SK-N-SH treated with all-trans-retinoic acid at 6 μM for 48 hours (cell line): Measurements from ENCODE around the gene RABEPK.

Experiments
- ATAC-seq: fragments of 200-7000 bp; cut with Tn5 transposase; 3 replicates; pipeline ENCODE4 v1.9.1; 2020; ENCODE audit warnings: mild to moderate bottlenecking, moderate library complexity
- ARNTL ChIP-seq: fragments of 450-650 bp; formaldehyde crosslinking; IDR thresholded peaks from 2 replicates; pipeline ENCODE4 v1.5.0; 2020; ENCODE audit warnings: low read depth, mild to moderate bottlenecking, moderate library complexity, borderline replicate concordance
- BACH2 ChIP-seq: fragments of 250-450 bp; sonication (Bioruptor Pico); IDR thresholded peaks from 2 replicates; pipeline ENCODE4 v1.9.0; 2021; ENCODE audit warnings: mild to moderate bottlenecking, borderline replicate concordance
- CSDC2 ChIP-seq: fragments of 250-450 bp; sonication (Bioruptor Pico); IDR thresholded peaks from 2 replicates; pipeline ENCODE4 v1.5.0; 2020; ENCODE audit warnings: mild to moderate bottlenecking, moderate library complexity
- ESRRG ChIP-seq: fragments of 250-450 bp; sonication (Bioruptor Pico); IDR thresholded peaks from 2 replicates; pipeline ENCODE4 v1.6.1; 2021; ENCODE audit warnings: mild to moderate bottlenecking
- GLIS3 ChIP-seq: fragments of 250-450 bp; sonication (Bioruptor Pico); IDR thresholded peaks from 2 replicates; pipeline ENCODE4 v1.5.0; 2020; ENCODE audit warnings: mild to moderate bottlenecking, moderate library complexity
- ISL1 ChIP-seq: fragments of 250-450 bp; sonication (Bioruptor Pico); IDR thresholded peaks from 2 replicates; pipeline ENCODE4 v2.1.2; 2022; ENCODE audit warnings: mild to moderate bottlenecking, moderate library complexity
- OSR1 ChIP-seq: fragments of 250-450 bp; sonication (Bioruptor Pico); IDR thresholded peaks from 2 replicates; pipeline ENCODE4 v1.8.0; 2022; ENCODE audit warnings: moderate library complexity, mild to moderate bottlenecking, inconsistent platforms
- PPARA ChIP-seq: fragments of 250-450 bp; sonication (Bioruptor Pico); IDR thresholded peaks from 2 replicates; pipeline ENCODE4 v1.5.0; 2020; ENCODE audit warnings: mild to moderate bottlenecking, borderline replicate concordance
- RARB ChIP-seq: fragments of 250-450 bp; sonication (Bioruptor Pico); IDR thresholded peaks from 2 replicates; pipeline ENCODE4 v1.8.0; 2021; ENCODE audit warnings: mild to moderate bottlenecking, moderate library complexity
- SNAI2 ChIP-seq: fragments of 250-450 bp; sonication (Bioruptor Pico); IDR thresholded peaks from 2 replicates; pipeline ENCODE4 v1.5.0; 2020; ENCODE audit warnings: mild to moderate bottlenecking, moderate library complexity
- TCF4 ChIP-seq: fragments of 250-450 bp; sonication (Bioruptor Pico); IDR thresholded peaks from 2 replicates; pipeline ENCODE4 v1.8.0; 2021; ENCODE audit warnings: mild to moderate bottlenecking, moderate library complexity, borderline replicate concordance
- TOX ChIP-seq: fragments of 250-450 bp; sonication (Bioruptor Pico); IDR thresholded peaks from 2 replicates; pipeline ENCODE4 v1.8.0; 2021; ENCODE audit warnings: mild to moderate bottlenecking, moderate library complexity, borderline replicate concordance
- ZC3H10 ChIP-seq: fragments of 250-450 bp; sonication (Bioruptor Pico); IDR thresholded peaks from 2 replicates; pipeline ENCODE4 v1.5.1; 2021; ENCODE audit warnings: mild to moderate bottlenecking, moderate library complexity
- ZFP3 ChIP-seq: fragments of 250-450 bp; sonication (Bioruptor Pico); IDR thresholded peaks from 2 replicates; pipeline ENCODE4 v1.5.0; 2020; ENCODE audit warnings: mild to moderate bottlenecking, moderate library complexity
- ZFP30 ChIP-seq: fragments of 450-650 bp; formaldehyde crosslinking; IDR thresholded peaks from 2 replicates; pipeline ENCODE4 v1.5.0; 2022; ENCODE audit warnings: mild to moderate bottlenecking, moderate library complexity
- ZNF565 ChIP-seq: fragments of 450-650 bp; formaldehyde crosslinking; conservative IDR thresholded peaks from 2 replicates; pipeline ENCODE4 v1.5.0; 2020; ENCODE audit warnings: low read depth, mild to moderate bottlenecking, moderate library complexity
- ZNF70 ChIP-seq: fragments of 450-650 bp; formaldehyde crosslinking; IDR thresholded peaks from 2 replicates; pipeline ENCODE4 v1.5.0; 2020; ENCODE audit warnings: mild to moderate bottlenecking, moderate library complexity
- ZNF8 ChIP-seq: fragments of 450-650 bp; formaldehyde crosslinking; IDR thresholded peaks from 2 replicates; pipeline ENCODE4 v1.5.0; 2020; ENCODE audit warnings: mild to moderate bottlenecking, moderate library complexity
- TF ChIP-seq, protein P1 (sequence below): fragments of 250-450 bp; sonication (Bioruptor Pico); IDR thresholded peaks from 2 replicates; pipeline ENCODE4 v1.5.1; 2021; ENCODE audit warnings: mild to moderate bottlenecking, moderate library complexity
- TF ChIP-seq, protein P2 (sequence below): fragments of 250-450 bp; sonication (Bioruptor Pico); IDR thresholded peaks from 2 replicates; pipeline ENCODE4 v1.8.0; 2021; ENCODE audit warnings: low read depth, mild to moderate bottlenecking, moderate library complexity, borderline replicate concordance
- TF ChIP-seq, protein P3 (sequence below): fragments of 250-450 bp; sonication (Bioruptor Pico); IDR thresholded peaks from 2 replicates; pipeline ENCODE4 v1.8.0; 2020; ENCODE audit warnings: mild to moderate bottlenecking, moderate library complexity, borderline replicate concordance
- TF ChIP-seq, protein P4 (sequence below): fragments of 250-450 bp; sonication (Bioruptor Pico); IDR thresholded peaks from 2 replicates; pipeline ENCODE4 v1.5.1; 2020; ENCODE audit warnings: low read depth, mild to moderate bottlenecking, moderate library complexity

RABEPK gene

DNA sequence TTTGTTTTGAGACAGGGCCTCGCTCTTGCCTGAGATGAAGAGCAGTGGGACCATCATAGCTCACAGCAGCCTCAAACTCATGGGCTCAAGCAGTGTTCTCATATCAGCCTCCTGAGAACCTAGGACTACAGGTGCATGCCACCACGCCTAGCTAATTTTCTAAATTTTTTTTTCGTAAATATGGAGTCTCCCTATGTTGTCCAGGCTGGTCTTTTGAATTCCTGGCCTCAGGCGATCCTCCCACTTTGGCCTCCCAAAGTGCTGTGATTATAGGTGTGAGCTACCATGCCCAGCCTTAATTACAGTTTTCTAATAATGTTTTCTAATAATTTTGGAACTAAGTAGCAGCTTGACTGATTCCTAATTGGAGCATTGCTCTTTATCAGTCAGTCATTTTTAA is 76.4 kb downstream of the RABEPK start:
- ATAC-seq, result no peak
- TF ChIP-seq GLIS3 (CRISPR knock-in tag) (no peak), TCF4 (CRISPR knock-in tag) (no peak), ZNF70 (no peak), ISL1 (CRISPR knock-in tag) (no peak), ESRRG (CRISPR knock-in tag) (no peak), RARB (no peak), ZC3H10 (no peak), ZNF8 (CRISPR knock-in tag) (no peak), PPARA (no peak), ZNF565 (CRISPR knock-in tag) (no peak), ZFP3 (CRISPR knock-in tag) (no peak), OSR1 (CRISPR knock-in tag) (no peak), CSDC2 (CRISPR knock-in tag) (no peak)
- TF ChIP-seq, protein P1, sequence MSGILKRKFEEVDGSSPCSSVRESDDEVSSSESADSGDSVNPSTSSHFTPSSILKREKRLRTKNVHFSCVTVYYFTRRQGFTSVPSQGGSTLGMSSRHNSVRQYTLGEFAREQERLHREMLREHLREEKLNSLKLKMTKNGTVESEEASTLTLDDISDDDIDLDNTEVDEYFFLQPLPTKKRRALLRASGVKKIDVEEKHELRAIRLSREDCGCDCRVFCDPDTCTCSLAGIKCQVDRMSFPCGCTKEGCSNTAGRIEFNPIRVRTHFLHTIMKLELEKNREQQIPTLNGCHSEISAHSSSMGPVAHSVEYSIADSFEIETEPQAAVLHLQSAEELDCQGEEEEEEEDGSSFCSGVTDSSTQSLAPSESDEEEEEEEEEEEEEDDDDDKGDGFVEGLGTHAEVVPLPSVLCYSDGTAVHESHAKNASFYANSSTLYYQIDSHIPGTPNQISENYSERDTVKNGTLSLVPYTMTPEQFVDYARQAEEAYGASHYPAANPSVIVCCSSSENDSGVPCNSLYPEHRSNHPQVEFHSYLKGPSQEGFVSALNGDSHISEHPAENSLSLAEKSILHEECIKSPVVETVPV (CRISPR knock-in tag), result no peak
- TF ChIP-seq, protein P2, sequence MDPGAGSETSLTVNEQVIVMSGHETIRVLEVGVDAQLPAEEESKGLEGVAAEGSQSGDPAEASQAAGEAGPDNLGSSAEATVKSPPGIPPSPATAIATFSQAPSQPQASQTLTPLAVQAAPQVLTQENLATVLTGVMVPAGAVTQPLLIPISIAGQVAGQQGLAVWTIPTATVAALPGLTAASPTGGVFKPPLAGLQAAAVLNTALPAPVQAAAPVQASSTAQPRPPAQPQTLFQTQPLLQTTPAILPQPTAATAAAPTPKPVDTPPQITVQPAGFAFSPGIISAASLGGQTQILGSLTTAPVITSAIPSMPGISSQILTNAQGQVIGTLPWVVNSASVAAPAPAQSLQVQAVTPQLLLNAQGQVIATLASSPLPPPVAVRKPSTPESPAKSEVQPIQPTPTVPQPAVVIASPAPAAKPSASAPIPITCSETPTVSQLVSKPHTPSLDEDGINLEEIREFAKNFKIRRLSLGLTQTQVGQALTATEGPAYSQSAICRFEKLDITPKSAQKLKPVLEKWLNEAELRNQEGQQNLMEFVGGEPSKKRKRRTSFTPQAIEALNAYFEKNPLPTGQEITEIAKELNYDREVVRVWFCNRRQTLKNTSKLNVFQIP, result no peak
- TF ChIP-seq, protein P3, sequence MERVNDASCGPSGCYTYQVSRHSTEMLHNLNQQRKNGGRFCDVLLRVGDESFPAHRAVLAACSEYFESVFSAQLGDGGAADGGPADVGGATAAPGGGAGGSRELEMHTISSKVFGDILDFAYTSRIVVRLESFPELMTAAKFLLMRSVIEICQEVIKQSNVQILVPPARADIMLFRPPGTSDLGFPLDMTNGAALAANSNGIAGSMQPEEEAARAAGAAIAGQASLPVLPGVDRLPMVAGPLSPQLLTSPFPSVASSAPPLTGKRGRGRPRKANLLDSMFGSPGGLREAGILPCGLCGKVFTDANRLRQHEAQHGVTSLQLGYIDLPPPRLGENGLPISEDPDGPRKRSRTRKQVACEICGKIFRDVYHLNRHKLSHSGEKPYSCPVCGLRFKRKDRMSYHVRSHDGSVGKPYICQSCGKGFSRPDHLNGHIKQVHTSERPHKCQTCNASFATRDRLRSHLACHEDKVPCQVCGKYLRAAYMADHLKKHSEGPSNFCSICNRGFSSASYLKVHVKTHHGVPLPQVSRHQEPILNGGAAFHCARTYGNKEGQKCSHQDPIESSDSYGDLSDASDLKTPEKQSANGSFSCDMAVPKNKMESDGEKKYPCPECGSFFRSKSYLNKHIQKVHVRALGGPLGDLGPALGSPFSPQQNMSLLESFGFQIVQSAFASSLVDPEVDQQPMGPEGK (CRISPR knock-in tag), result no peak

DNA sequence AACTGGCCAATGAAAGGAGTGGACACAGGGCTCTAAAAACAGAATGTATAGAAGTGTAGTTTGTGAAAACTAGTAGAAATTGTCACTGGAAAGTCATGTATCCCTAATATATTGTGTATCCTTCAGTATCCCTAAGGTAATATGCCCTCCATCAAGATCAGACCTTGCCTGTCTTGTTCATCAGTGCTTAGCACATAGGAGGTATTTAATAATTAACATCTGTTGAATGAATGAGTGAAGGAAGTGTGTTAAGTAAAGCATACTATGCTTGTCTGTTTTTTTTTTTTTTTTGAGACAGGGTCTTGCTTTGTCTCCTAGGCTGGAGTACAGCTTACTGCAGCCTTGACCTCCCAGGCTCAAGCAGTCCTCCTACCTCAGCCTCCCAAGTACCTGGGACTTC is 77.1 kb downstream of the RABEPK start:
- TF ChIP-seq TOX (CRISPR knock-in tag), result no peak
- TF ChIP-seq, protein P2, result no peak
- no peak for TF ChIP-seq ESRRG (CRISPR knock-in tag)
- no peak for TF ChIP-seq RARB
- no peak for TF ChIP-seq ISL1 (CRISPR knock-in tag)
- TF ChIP-seq, protein P4, sequence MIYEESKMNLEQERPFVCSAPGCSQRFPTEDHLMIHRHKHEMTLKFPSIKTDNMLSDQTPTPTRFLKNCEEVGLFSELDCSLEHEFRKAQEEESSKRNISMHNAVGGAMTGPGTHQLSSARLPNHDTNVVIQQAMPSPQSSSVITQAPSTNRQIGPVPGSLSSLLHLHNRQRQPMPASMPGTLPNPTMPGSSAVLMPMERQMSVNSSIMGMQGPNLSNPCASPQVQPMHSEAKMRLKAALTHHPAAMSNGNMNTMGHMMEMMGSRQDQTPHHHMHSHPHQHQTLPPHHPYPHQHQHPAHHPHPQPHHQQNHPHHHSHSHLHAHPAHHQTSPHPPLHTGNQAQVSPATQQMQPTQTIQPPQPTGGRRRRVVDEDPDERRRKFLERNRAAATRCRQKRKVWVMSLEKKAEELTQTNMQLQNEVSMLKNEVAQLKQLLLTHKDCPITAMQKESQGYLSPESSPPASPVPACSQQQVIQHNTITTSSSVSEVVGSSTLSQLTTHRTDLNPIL (CRISPR knock-in tag), result no peak
- TF ChIP-seq ZFP30, result no peak
- no peak for TF ChIP-seq SNAI2 (CRISPR knock-in tag)
- no peak for TF ChIP-seq ZFP3 (CRISPR knock-in tag)
- no peak for TF ChIP-seq CSDC2 (CRISPR knock-in tag)
- no peak for TF ChIP-seq PPARA
- TF ChIP-seq TCF4 (CRISPR knock-in tag), result no peak
- TF ChIP-seq, all 23 proteins: peak for 0
- no peak for ATAC-seq

DNA sequence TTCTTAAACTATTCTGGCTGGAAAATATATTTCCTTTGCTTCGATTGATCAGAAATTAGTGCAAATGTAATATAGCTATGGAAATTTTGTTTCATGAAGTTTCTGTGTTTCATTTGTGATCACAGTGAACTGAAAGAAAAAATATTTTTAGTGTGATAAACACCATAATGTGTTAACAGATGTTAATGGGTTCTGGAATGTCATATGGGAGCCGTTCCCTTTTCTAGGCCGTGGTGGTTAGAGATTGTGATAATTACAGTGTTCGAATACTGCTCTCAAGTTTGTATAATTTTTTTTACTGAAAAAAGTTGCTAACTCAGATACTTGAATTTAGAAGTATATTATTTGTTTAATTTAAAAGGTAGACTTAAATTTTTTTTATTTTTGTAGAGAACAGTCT is 80.6 kb downstream of the RABEPK start:
- ATAC-seq, result no peak
- TF ChIP-seq, protein P3 (CRISPR knock-in tag), result no peak
- no peak for TF ChIP-seq CSDC2 (CRISPR knock-in tag)
- no peak for TF ChIP-seq TCF4 (CRISPR knock-in tag)
- no peak for TF ChIP-seq BACH2
- TF ChIP-seq, protein P2, result no peak
- TF ChIP-seq ZFP3 (CRISPR knock-in tag), result no peak
- no peak for TF ChIP-seq ZC3H10
- TF ChIP-seq PPARA, result no peak
- TF ChIP-seq ZNF565 (CRISPR knock-in tag), result no peak
- TF ChIP-seq RARB, result no peak
- TF ChIP-seq, protein P1 (CRISPR knock-in tag), result no peak
- no peak for TF ChIP-seq GLIS3 (CRISPR knock-in tag)
- no peak for TF ChIP-seq TOX (CRISPR knock-in tag)
- no peak for TF ChIP-seq ARNTL (CRISPR knock-in tag)
- no peak for TF ChIP-seq ZFP30
- TF ChIP-seq OSR1 (CRISPR knock-in tag), result no peak
